Stimulated activated naive CD8-positive, alpha-beta T cell treated with anti-CD3 and anti-CD28 coated beads, Interleukin-15, amount 100 ng/mL, for 72 hours (primary cell): ENCODE data around the gene RANBP6.
A peak's percentile ranks its signal among the peaks of the same experiment; 100 is the strongest.

ENCODE experiments used
- ATAC-seq: fragments of 150-1000 bp; cut with Tn5 transposase; 2 replicates; pipeline ENCODE4 v1.10.0; 2021; ENCODE audit warnings: mild to moderate bottlenecking, moderate library complexity
- DNase-seq, 2 donors: peaks; one replicate each; pipeline ENCODE4 v3.0.0; 2021 to 2022
- H3K27ac Mint-ChIP-seq, 2 donors: one replicate each; pipeline ENCODE4 v1.8.0; 2022; ENCODE audit warnings: mild to moderate bottlenecking in 2 of 2, mixed read lengths in 2 of 2, moderate library complexity in 2 of 2
- H3K27me3 Mint-ChIP-seq: one replicate; pipeline ENCODE4 v1.8.0; 2022; ENCODE audit warnings: mixed read lengths
- H3K4me1 Mint-ChIP-seq: one replicate; pipeline ENCODE4 v1.8.0; 2022; ENCODE audit warnings: mild to moderate bottlenecking, mixed read lengths
- H3K4me3 Mint-ChIP-seq, 2 donors: one replicate each; pipeline ENCODE4 v1.8.0; 2022; ENCODE audit warnings: mild to moderate bottlenecking in 2 of 2, mixed read lengths in 2 of 2, moderate library complexity in 1 of 2
- H3K9me3 Mint-ChIP-seq, 2 donors: one replicate each; pipeline ENCODE4 v1.8.0; 2022; ENCODE audit warnings: mixed read lengths in 2 of 2

Gene RANBP6

GRCh38 chr9:5976674-5977397 lies 38.6 kb downstream of the RANBP6 start:
- H3K9me3 Mint-ChIP-seq = no peaks in the 10 kb centered on the region
- H3K4me1 Mint-ChIP-seq = peaks cover 24% of the 10 kb centered on the region
- no peak overlapping the region for H3K4me3 Mint-ChIP-seq
- H3K27ac Mint-ChIP-seq = peak overlapping the region in 1 of 2 donors; percentile 8
- ATAC-seq = no peak
- no peak for DNase-seq
- no peaks in the 10 kb centered on the region for H3K27me3 Mint-ChIP-seq

GRCh38 chr9:5971740-5972139 lies 43.7 kb downstream of the RANBP6 start:
- H3K4me3 Mint-ChIP-seq = no peak overlapping the region
- no peaks in the 10 kb centered on the region for H3K27me3 Mint-ChIP-seq
- peaks cover 20% of the 10 kb centered on the region for H3K4me1 Mint-ChIP-seq
- ATAC-seq (no peak), DNase-seq (no peak)
- H3K9me3 Mint-ChIP-seq = no peaks in the 10 kb centered on the region
- H3K27ac Mint-ChIP-seq = no peak overlapping the region
